ENCODE measurements around the gene LIF.

Gene LIF

DNA sequence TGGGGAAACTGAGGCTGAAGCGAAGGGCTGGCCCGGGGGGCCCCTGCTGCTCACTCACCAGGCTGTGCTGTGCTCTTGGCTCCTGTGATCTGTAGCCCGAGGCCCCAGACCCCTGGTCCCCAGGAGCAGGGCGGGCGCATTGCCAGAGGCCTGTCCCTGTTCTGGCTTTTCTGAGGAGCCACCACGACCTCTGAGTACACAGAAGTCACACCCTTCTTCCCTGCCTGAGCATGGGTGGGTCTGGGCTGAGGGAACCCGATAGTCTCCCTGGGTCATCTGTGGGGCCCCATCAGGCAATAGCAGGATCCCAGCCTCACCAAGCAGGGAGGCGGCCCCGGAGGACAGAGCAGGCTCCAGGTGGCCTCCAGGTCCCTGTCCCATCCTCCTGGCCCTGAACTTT lies 37.6 kb upstream of the LIF start:
- no peak for DNase-seq

GRCh38 chr22:30283342-30283741 lies 36.8 kb upstream of the LIF start:
- no peak for DNase-seq

DNA sequence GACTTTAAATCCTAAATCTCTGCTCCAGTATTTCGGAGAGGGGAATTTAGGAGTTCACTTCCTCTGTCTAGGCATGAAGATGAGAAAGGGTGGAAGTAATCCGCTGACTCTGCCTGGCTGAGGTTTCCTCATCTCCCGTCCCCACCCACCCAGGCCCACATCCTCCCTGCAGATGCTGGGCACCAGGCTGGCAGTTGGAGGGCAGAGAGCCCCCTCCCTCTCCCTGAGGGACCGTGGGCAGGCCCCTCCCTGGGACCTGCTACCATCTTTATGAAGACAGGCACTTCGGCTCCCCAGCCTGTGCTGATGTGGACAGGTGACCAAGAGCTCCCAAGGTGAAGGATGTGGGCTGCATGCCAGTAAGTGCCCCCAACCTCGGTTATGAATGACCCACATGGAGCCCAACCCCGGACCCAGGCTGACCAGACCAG lies 36.1 kb upstream of the LIF start:
- DNase-seq: no peak

GRCh38 chr22:30280505-30280904 lies 33.9 kb upstream of the LIF start:
- no peak for DNase-seq

GRCh38 chr22:30279932-30280331 lies 33.4 kb upstream of the LIF start:
- DNase-seq: no peak

- no peak for DNase-seq
Observed at GRCh38 chr22:30279046-30279788, 32.7 kb upstream of the LIF start.

GRCh38 chr22:30277547-30278344 lies 31.2 kb upstream of the LIF start:
- DNase-seq: no peak

DNA sequence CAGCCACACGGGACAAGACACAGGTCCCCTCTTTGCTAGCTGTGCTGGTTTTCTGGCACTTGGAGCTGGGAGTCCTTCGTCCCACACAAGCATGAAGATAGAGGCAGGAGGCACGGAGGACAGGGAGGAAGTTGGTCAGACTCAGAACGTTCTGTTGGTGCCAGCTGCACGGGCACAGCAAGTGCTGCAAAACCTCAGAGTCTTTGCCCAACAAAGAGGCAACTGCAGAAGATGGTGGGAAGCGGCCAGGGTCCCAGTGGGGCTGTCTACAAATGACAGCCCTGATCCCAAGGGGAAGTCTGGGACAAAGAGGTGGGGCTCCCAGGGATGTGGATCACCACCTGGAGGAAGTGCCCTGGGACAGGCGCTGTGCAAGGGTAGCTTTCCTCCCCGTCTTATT lies 29.5 kb upstream of the LIF start:
- DNase-seq: no peak

- DNase-seq: no peak
Observed at GRCh38 chr22:30275625-30276024, 29.1 kb upstream of the LIF start.

- DNase-seq: no peak
Observed at GRCh38 chr22:30274437-30274812, 27.9 kb upstream of the LIF start.

DNA sequence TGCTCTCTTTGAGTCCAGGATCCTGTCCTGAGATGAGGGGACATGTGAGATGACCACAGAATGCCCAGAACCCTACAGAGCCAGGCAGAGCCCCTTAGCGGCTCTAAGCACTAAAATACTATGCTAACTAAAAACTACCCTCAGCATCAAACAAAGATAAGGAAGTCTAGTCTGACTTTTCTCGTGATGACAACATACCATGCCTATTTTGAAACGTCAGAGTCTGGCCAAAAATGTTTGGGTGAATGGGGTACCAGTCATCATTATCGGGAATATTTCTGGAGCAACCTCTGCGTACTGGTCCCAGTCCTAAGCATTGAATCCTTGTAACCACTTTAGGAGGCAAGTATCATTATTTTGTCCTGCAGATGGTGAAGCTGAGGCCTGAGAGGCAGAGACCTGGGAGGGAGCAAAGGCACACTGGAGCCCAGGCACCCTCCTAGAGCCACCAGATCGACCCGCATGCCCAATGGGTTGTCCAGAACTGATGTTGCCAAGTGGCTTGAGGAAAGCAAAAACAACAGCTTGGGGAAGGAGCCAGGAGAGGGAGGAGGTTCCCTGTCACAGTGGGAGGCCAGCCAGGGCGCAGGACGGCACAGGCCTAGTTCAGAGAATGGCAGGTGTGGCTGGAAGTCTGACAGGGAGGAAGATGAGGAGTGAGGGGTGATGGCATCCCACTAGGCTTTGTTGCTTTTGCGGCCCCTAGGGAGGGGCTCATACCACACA lies 27.3 kb upstream of the LIF start:
- DNase-seq: no peak

- no peak for DNase-seq
Observed at GRCh38 chr22:30272781-30273601, 26.4 kb upstream of the LIF start.

GRCh38 chr22:30270832-30271231 lies 24.3 kb upstream of the LIF start:
- DNase-seq: no peak

GRCh38 chr22:30268331-30268730 lies 21.8 kb upstream of the LIF start:
- no peak for DNase-seq

- DNase-seq: no peak
Observed at GRCh38 chr22:30267382-30268302, 21.1 kb upstream of the LIF start.

DNA sequence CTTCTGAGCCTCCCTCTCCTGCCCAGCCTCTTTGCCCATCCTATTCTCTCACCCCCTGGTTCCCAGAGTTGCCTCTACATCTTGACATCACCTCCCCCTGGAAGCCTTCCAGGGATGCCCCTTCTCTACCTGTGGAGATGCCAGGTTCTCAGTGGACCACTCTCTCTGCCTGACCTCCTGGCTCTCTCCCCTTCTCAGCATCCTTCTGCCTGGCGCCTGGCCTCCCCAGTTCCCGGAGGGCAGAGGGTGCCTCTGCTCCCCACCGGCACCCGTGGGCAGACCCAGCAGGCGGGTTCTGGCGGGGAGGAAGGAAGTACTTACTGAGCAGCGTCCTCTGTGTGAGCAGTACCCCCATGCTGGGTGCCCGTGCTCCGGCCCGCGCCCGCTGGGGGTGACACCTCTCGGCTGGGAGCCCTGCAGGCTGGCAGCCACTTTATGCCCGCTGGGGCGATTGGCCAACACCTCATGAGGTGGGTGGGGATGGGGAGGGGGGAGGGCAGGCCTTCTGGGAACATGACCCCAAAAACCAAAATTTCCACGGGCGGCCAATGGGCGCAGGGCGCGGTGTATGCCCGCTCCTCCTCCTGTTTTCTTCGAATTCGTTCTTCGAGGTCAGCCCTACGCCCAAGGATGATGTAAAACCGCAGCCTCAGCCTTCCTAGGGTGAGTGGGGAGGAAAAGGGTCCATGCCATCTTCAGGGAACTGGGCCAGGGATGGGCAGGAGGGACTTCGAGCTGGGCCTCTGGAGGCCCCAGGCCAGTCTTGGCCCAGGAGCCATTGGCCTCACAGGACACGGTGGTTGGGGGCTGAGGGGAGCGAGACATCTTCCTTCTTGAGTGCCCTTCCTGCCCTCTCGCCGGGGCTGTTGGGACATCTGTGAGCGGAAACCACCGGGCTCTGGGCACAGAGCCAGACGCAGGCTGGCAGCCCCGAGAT lies 20.2 kb upstream of the LIF start, which contains the start of gene OSM:
Gene OSM, minus strand, starts transcription at position 407 of the 937 bp plus-strand sequence. Its CDS starts 52 bp downstream, at position 355.
- DNase-seq: no peak

GRCh38 chr22:30265823-30266444 lies 19.4 kb upstream of the LIF start:
- DNase-seq: no peak

- DNase-seq: no peak
Observed at GRCh38 chr22:30265131-30265720, 18.7 kb upstream of the LIF start.

DNA sequence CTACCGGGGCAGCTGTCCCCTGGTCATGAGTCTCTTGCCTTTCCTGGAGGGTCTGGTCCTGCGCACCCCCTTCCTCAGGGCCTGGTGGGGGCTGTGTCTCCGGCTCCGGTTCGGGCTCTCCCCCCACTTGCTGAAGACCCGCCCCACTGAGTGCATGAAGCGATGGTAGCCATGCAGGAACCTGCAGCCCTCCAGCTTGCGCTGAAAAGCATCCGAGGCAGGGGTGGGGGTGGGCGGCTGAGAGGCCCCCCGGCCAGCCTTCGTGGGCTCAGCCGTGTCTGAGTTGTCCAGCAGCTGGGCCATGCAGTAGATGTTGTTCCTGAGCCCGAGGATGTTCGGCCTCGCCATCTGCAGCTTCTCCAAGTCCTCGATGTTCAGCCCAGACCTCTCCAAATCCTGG lies 17.3 kb upstream of the LIF start:
- DNase-seq: no peak

Data from NCI-H2171 treated with DMSO at 0.1 percent for 48 hours (cell line).